ENCODE data around the gene OR1L8. TPM values are rescaled to one million over a fixed set of nuclear protein-coding genes. Genes with fewer than 3 reads are reported as not detected.

OR1L8 gene
- total RNA-seq, 1 donor, result under 0.01 TPM

DNA sequence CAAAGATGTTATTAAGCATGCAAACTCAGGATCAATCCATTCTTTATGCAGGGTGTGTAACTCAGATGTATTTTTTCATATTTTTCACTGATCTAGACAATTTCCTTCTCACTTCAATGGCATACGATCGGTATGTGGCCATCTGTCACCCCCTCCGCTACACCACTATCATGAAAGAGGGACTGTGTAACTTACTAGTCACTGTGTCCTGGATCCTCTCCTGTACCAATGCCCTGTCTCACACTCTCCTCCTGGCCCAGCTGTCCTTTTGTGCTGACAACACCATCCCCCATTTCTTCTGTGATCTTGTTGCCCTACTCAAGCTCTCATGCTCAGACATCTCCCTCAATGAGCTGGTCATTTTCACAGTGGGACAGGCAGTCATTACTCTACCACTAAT lies 63.8 kb downstream of the OR1L8 start:
- Histone ChIP-seq H2AFZ (ENCODE audit: low read length) (no peak overlapping the region), H3K27me3 (ENCODE audit: insufficient read depth, low read length) (no peaks in the 10 kb centered on the region), H3K4me2 (ENCODE audit: insufficient read depth, low read length) (no peak overlapping the region), H3K4me1 (ENCODE audit: insufficient read depth, low read length) (no peaks in the 10 kb centered on the region), H3K79me2 (ENCODE audit: insufficient read depth, low read length) (no peaks in the 10 kb centered on the region), H4K20me1 (ENCODE audit: insufficient read depth, low read length) (no peaks in the 10 kb centered on the region), H3K27ac (ENCODE audit: low read depth, low read length) (no peak overlapping the region), H3K9me3 (ENCODE audit: low read depth, low read length) (no peaks in the 10 kb centered on the region), H3K36me3 (ENCODE audit: insufficient read depth, low read length) (no peaks in the 10 kb centered on the region), H3K4me3 (ENCODE audit: insufficient read depth, low read length) (no peak overlapping the region)
- TF ChIP-seq, protein P1, sequence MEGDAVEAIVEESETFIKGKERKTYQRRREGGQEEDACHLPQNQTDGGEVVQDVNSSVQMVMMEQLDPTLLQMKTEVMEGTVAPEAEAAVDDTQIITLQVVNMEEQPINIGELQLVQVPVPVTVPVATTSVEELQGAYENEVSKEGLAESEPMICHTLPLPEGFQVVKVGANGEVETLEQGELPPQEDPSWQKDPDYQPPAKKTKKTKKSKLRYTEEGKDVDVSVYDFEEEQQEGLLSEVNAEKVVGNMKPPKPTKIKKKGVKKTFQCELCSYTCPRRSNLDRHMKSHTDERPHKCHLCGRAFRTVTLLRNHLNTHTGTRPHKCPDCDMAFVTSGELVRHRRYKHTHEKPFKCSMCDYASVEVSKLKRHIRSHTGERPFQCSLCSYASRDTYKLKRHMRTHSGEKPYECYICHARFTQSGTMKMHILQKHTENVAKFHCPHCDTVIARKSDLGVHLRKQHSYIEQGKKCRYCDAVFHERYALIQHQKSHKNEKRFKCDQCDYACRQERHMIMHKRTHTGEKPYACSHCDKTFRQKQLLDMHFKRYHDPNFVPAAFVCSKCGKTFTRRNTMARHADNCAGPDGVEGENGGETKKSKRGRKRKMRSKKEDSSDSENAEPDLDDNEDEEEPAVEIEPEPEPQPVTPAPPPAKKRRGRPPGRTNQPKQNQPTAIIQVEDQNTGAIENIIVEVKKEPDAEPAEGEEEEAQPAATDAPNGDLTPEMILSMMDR (IDR thresholded peaks at IDR 0.05; ENCODE audit: extremely low read depth, low read depth, low read length), result no peak
- DNase-seq (ENCODE audit: insufficient read length, low spot score, missing footprints), result no peak

DNA sequence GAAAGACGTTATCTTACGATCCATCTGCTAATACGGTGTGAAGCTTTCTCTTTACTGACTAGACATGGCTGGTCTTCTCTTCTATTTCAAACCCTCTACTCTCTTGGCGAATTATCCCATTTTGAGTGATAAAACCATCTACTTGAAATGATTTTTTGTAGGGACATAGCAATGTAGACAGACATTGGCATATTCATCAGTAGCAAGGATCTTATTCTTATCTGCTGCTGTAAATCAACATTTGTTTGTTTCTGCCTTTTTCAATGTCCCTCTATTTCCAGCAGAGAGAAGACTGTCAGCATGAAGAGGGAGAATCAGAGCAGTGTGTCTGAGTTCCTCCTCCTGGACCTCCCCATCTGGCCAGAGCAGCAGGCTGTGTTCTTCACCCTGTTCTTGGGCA lies 64.3 kb downstream of the OR1L8 start, which contains the start of gene OR1J4:
TSS of gene OR1J4 (plus strand) at position 301 of the 400 bp plus-strand sequence. CDS start at position 301, 0 bp downstream.
- DNase-seq (ENCODE audit: insufficient read length, low spot score, missing footprints), result peak; percentile 14
- TF ChIP-seq, protein P1 (IDR thresholded peaks at IDR 0.05; ENCODE audit: extremely low read depth, low read depth, low read length), result no peak
- no peaks in the 10 kb centered on the region for H3K4me1 ChIP-seq (ENCODE audit: insufficient read depth, low read length)
- no peaks in the 10 kb centered on the region for H3K27me3 ChIP-seq (ENCODE audit: insufficient read depth, low read length)
- H3K4me2 ChIP-seq (ENCODE audit: insufficient read depth, low read length), result no peak within 1 kb of the TSS
- H3K27ac ChIP-seq (ENCODE audit: low read depth, low read length), result no peak within 1 kb of the TSS
- H2AFZ ChIP-seq (ENCODE audit: low read length), result no peak within 1 kb of the TSS
- no peaks in the 10 kb centered on the region for H3K9me3 ChIP-seq (ENCODE audit: low read depth, low read length)
- no peaks in the 10 kb centered on the region for H4K20me1 ChIP-seq (ENCODE audit: insufficient read depth, low read length)
- H3K4me3 ChIP-seq (ENCODE audit: insufficient read depth, low read length), result no peak within 1 kb of the TSS
- no peaks in the 10 kb centered on the region for H3K36me3 ChIP-seq (ENCODE audit: insufficient read depth, low read length)
- H3K79me2 ChIP-seq (ENCODE audit: insufficient read depth, low read length), result no peaks in the 10 kb centered on the region

DNA sequence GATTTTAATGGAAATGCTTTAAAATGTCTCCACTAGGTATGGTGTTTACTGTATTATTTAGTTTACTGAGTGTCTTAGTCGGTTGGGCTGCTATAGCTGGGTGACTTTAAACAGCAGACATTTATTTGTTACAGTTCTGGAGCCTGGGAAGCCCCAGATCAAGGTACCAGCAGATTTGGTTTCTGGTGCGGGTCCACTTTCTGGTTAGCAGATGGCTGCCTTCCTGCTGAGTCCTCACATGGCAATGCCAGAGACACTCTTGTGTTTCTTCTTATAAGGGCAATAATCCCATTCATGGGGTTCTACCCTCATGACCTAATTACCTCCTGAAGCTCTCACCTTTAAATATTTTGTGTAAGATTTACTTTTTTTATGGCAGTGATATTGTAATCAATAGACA lies 65.0 kb downstream of the OR1L8 start:
- H3K27me3 ChIP-seq (ENCODE audit: insufficient read depth, low read length), result no peaks in the 10 kb centered on the region
- H3K79me2 ChIP-seq (ENCODE audit: insufficient read depth, low read length), result no peaks in the 10 kb centered on the region
- no peak overlapping the region for H3K4me3 ChIP-seq (ENCODE audit: insufficient read depth, low read length)
- TF ChIP-seq, protein P1 (IDR thresholded peaks at IDR 0.05; ENCODE audit: extremely low read depth, low read depth, low read length), result no peak
- no peak overlapping the region for H3K27ac ChIP-seq (ENCODE audit: low read depth, low read length)
- no peaks in the 10 kb centered on the region for H3K36me3 ChIP-seq (ENCODE audit: insufficient read depth, low read length)
- H3K4me1 ChIP-seq (ENCODE audit: insufficient read depth, low read length), result no peaks in the 10 kb centered on the region
- no peaks in the 10 kb centered on the region for H4K20me1 ChIP-seq (ENCODE audit: insufficient read depth, low read length)
- H3K4me2 ChIP-seq (ENCODE audit: insufficient read depth, low read length), result no peak overlapping the region
- H2AFZ ChIP-seq (ENCODE audit: low read length), result no peak overlapping the region
- H3K9me3 ChIP-seq (ENCODE audit: low read depth, low read length), result no peaks in the 10 kb centered on the region
- no peak for DNase-seq (ENCODE audit: insufficient read length, low spot score, missing footprints)

Other genes starting within 250 kb of the OR1L8 start
- 2.5 and 3.2 TPM in 2 replicates for gene PTGS1, start 212.4 kb downstream of the OR1L8 start, total RNA-seq
- not detected in 2 replicates for gene OR1J1, start 105.5 kb downstream of the OR1L8 start, total RNA-seq
- gene OR1J2, start 72.6 kb downstream of the OR1L8 start, total RNA-seq, result 0.29 TPM in 1 of 2 replicates, not detected in the other
- not detected in 2 replicates for gene OR1J4, start 64.2 kb downstream of the OR1L8 start, total RNA-seq
- gene OR1N1, start 56.1 kb downstream of the OR1L8 start, total RNA-seq, result not detected in 2 replicates
- under 0.01 TPM in 1 of 2 replicates, not detected in the other for gene OR1N2, start 30.3 kb downstream of the OR1L8 start, total RNA-seq
- under 0.01 TPM in 1 of 2 replicates, not detected in the other for gene OR1Q1, start 31.4 kb upstream of the OR1L8 start, total RNA-seq
- not detected in 2 replicates for gene OR1B1, start 74.2 kb upstream of the OR1L8 start, total RNA-seq
- gene OR1L1, start 78.3 kb upstream of the OR1L8 start, total RNA-seq, result not detected in 2 replicates
- not detected in 2 replicates for gene OR1L3, start 91.7 kb upstream of the OR1L8 start, total RNA-seq
- not detected in 2 replicates for gene OR1L4, start 140.6 kb upstream of the OR1L8 start, total RNA-seq
- gene OR1L6, start 158.9 kb upstream of the OR1L8 start, total RNA-seq, result not detected in 2 replicates
- not detected in 2 replicates for gene OR5C1, start 205.5 kb upstream of the OR1L8 start, total RNA-seq
- not detected in 2 replicates for gene OR1K1, start 216.7 kb upstream of the OR1L8 start, total RNA-seq
- 31.8 and 37.3 TPM in 2 replicates for gene PDCL, start 245.2 kb upstream of the OR1L8 start, total RNA-seq